Transverse colon (tissue), 4 donors: ENCODE results near the gene NAA80. TPM values are rescaled to one million over a fixed set of nuclear protein-coding genes. Genes with fewer than 3 reads are reported as not detected.

Source experiments
- total RNA-seq, 4 donors: library from RNA; depleted of rRNA; stranded (reverse); fragments of >200 nt; gene quantifications; one replicate each; pipeline ENCODE4 v1.1.0, GENCODE V29; 2016

NAA80 gene
- total RNA-seq, 4 donors from 2014 or later, result 5.2 to 13.0 (median 7.8) TPM

Other genes with a start within 250 kb of the NAA80 start
- gene RBM5, start 210.5 kb downstream of the NAA80 start, total RNA-seq, result 100 to 1,000 TPM; 238 to 391 (median 304) TPM
- 10 to 100 TPM in 1 of 4 donors, 1 to 10 TPM in 3; 1.9 to 30.6 (median 3.8) TPM for gene SEMA3F, start 144.1 kb downstream of the NAA80 start, total RNA-seq
- not detected for gene GNAT1, start 107.8 kb downstream of the NAA80 start, total RNA-seq
- gene SLC38A3, start 94.1 kb downstream of the NAA80 start, total RNA-seq, result not detected
- 100 to 1,000 TPM in 1 of 4 donors, 10 to 100 TPM in 3; 69.6 to 322 (median 74.8) TPM for gene GNAI2, start 63.2 kb downstream of the NAA80 start, total RNA-seq
- gene SEMA3B, start 30.3 kb downstream of the NAA80 start, total RNA-seq, result 100 to 1,000 TPM in 2 of 4 donors, 10 to 100 TPM in 2; 59.5 to 423 (median 122) TPM
- gene LSMEM2, start 20.3 kb downstream of the NAA80 start, total RNA-seq, result not detected
- 100 to 1,000 TPM in 1 of 4 donors, 10 to 100 TPM in 3; 44.9 to 183 (median 59.5) TPM for gene IFRD2, start 7.0 kb downstream of the NAA80 start, total RNA-seq
- 10 to 100 TPM in 1 of 4 donors, 1 to 10 TPM in 2, under 1 TPM in 1; 0.79 to 11.2 (median 3.8) TPM for gene HYAL3, start within 50 bp of the NAA80 start, total RNA-seq
- gene HYAL1, start 4.2 kb upstream of the NAA80 start, total RNA-seq, result 10 to 100 TPM in 1 of 4 donors, 1 to 10 TPM in 3; 1.8 to 13.8 (median 3.8) TPM
- gene HYAL2, start 23.3 kb upstream of the NAA80 start, total RNA-seq, result 10 to 100 TPM; 18.7 to 51.1 (median 32.0) TPM
- gene TUSC2, start 28.8 kb upstream of the NAA80 start, total RNA-seq, result 10 to 100 TPM in 3 of 4 donors, 1 to 10 TPM in 1; 7.9 to 39.6 (median 28.0) TPM
- 10 to 100 TPM in 3 of 4 donors, 1 to 10 TPM in 1; 9.8 to 29.2 (median 21.7) TPM for gene RASSF1, start 41.4 kb upstream of the NAA80 start, total RNA-seq
- not detected for gene ZMYND10, start 46.3 kb upstream of the NAA80 start, total RNA-seq
- gene NPRL2, start 51.4 kb upstream of the NAA80 start, total RNA-seq, result 10 to 100 TPM in 2 of 4 donors, 1 to 10 TPM in 2; 6.0 to 29.2 (median 13.1) TPM
- gene CYB561D2, start 51.5 kb upstream of the NAA80 start, total RNA-seq, result 10 to 100 TPM; 23.7 to 53.9 (median 35.6) TPM
- 100 to 1,000 TPM in 1 of 4 donors, 10 to 100 TPM in 3; 71.8 to 103 (median 81.9) TPM for gene TMEM115, start 60.1 kb upstream of the NAA80 start, total RNA-seq
- gene CACNA2D2, start 204.2 kb upstream of the NAA80 start, total RNA-seq, result 1 to 10 TPM in 2 of 4 donors, under 1 TPM in 2; 0.48 to 2.2 (median 0.87) TPM